Sigmoid colon (tissue), 7 donors: ENCODE results near the gene GRM5. TPM values are rescaled to one million over a fixed set of nuclear protein-coding genes. Genes with fewer than 3 reads are reported as not detected.
"Not testable (repeated sequence)": the region's sequence is repeated elsewhere in the genome, so short reads cannot be mapped to it uniquely, and the experiment has no call there.

Experiments used
- DNase-seq: peaks from one replicate; pipeline ENCODE4 v3.0.0-alpha.2; 2019
- H3K27ac ChIP-seq, 4 donors: fragments of 200-600 bp; sonication (generic); one replicate each; pipeline ENCODE4 v1.5.1; 2016 to 2019; ENCODE audit warnings: mild to moderate bottlenecking in 1 of 4
- H3K27me3 ChIP-seq, 3 donors: fragments of 200-600 bp; sonication (generic); one replicate each; pipeline ENCODE4 v1.5.1; 2019; ENCODE audit warnings: mild to moderate bottlenecking in 1 of 3
- H3K36me3 ChIP-seq, 4 donors: fragments of 200-600 bp; sonication (generic); one replicate each; pipeline ENCODE4 v1.5.1; 2016 to 2019
- H3K4me1 ChIP-seq, 4 donors: fragments of 200-600 bp; sonication (generic); one replicate each; pipeline ENCODE4 v1.5.1; 2017 to 2019
- H3K4me3 ChIP-seq, 4 donors: fragments of 200-600 bp; sonication (generic); one replicate each; pipeline ENCODE4 v1.5.1; 2017 to 2019; ENCODE audit warnings: mild to moderate bottlenecking in 2 of 4, moderate library complexity in 1 of 4
- H3K9me3 ChIP-seq, 4 donors: fragments of 200-600 bp in 3 of 4; sonication (generic) in 3 of 4; one replicate each; pipeline versions ENCODE4 v1.5.1 to v1.6.1; 2013 to 2019
- EP300 ChIP-seq, 4 donors: sonication (generic); formaldehyde crosslinking; IDR thresholded peaks; one replicate each; pipeline ENCODE4 v1.6.1; 2017; ENCODE audit warnings: antibody characterized with exemption in 4 of 4
- POLR2A ChIP-seq, 2 donors: fragments of 450-650 bp; IDR thresholded peaks; one replicate each; pipeline ENCODE4 v1.6.1; 2016; ENCODE audit warnings: antibody characterized with exemption in 2 of 2, mild to moderate bottlenecking in 2 of 2, moderate library complexity in 2 of 2
- POLR2AphosphoS5 ChIP-seq, 4 donors: sonication (generic); formaldehyde crosslinking; IDR thresholded peaks; one replicate each; pipeline ENCODE4 v1.6.1; 2017; ENCODE audit warnings: antibody characterized with exemption in 4 of 4
- WGBS, 2 donors: extraction: QIAGEN DNeasy Blood & Tissue Kit; methylation state at CpG; one replicate each; pipeline ENCODE4 v1.1.7; 2013; 5-methylcytosine and 5-hydroxymethylcytosine counted together
- intact Hi-C: fragments of 100-400 bp; cut with DNase I; formaldehyde crosslinking; loops from one replicate; pipeline ENCODE4 v1.15.1; 2023
- polyA plus RNA-seq, 3 donors: library from polyadenylated mRNA; stranded (reverse); fragments of 200-250 nt; gene quantifications; one replicate each; pipeline ENCODE4 v1.2.3, GENCODE V29; 2013
- total RNA-seq, 4 donors: library from RNA; depleted of rRNA; stranded (reverse); fragments of >200 nt; gene quantifications; one replicate each; pipeline ENCODE4 v1.1.0, GENCODE V29; 2016
- TF ChIP-seq, protein P1 (sequence below), 4 experiments: fragments of 450-650 bp in 3 of 4; fragments of 200-600 bp in 1 of 4; IDR thresholded peaks; one replicate each; pipeline ENCODE4 v1.5.1; 2016 to 2019; ENCODE audit warnings: antibody characterized with exemption in 4 of 4, mild to moderate bottlenecking in 3 of 4, moderate library complexity in 2 of 4
- donor health status: healthy with polysubstance abuse.
- donor health status: Bipolar disorder and iron deficiency.
- donor health status: healthy.

Gene GRM5
- total and polyA plus RNA-seq, 7 donors: under 0.01 to 0.49 TPM; not detected in 5

- H3K4me3 ChIP-seq, DNase-seq, H3K27me3 ChIP-seq, H3K27ac ChIP-seq, H3K9me3 ChIP-seq, H3K4me1 ChIP-seq, H3K36me3 ChIP-seq, intact Hi-C loops: not testable (repeated sequence)
- WGBS, 2 donors: 36 to 69% methylated on average over 1 of the region's 1 CpG
These were observed 221.9 kb downstream of the GRM5 start for GRCh38 chr11:88843766-88844426.

DNA sequence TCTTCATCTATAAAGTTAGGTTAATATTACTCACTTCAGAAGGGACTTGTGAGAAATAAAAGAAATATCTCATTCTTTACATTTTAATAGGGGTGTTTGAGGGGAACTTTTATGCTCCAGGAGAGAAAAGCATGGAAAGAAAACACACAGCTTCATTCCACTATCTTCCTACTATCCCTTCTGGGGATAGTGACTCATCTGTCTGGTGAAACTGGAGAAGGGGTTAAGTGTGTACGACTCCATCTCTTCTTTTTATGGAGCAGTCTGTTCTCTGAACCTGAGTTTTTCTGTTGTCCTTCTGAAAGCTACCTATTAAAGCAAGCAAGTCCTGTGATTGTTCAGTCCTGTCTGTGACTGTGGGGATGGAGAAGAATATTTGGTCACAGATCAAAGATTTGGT lies 227.6 kb downstream of the GRM5 start:
- H3K27me3 ChIP-seq, H3K9me3 ChIP-seq, H3K36me3 ChIP-seq, H3K27ac ChIP-seq, intact Hi-C loops, DNase-seq, H3K4me1 ChIP-seq, H3K4me3 ChIP-seq: not testable (repeated sequence)
- WGBS, 2 donors: 45 to 74% methylated on average over 1 of the region's 1 CpG

- 73 to 90% methylated on average over 2 of the region's 2 CpGs for WGBS, 2 donors
These were observed 230.1 kb downstream of the GRM5 start for GRCh38 chr11:88835709-88836108.

GRCh38 chr11:88831303-88831890 lies 234.4 kb downstream of the GRM5 start:
- Histone ChIP-seq H3K4me3 (no peak overlapping the region), H3K4me1 (no peaks in the 10 kb centered on the region), H3K36me3 (no peaks in the 10 kb centered on the region), H3K9me3 (no peaks in the 10 kb centered on the region), H3K27ac (no peak overlapping the region), H3K27me3 (no peaks in the 10 kb centered on the region)
- DNase-seq: no peak
- intact Hi-C loops: no loop called here
- TF ChIP-seq, protein P1, sequence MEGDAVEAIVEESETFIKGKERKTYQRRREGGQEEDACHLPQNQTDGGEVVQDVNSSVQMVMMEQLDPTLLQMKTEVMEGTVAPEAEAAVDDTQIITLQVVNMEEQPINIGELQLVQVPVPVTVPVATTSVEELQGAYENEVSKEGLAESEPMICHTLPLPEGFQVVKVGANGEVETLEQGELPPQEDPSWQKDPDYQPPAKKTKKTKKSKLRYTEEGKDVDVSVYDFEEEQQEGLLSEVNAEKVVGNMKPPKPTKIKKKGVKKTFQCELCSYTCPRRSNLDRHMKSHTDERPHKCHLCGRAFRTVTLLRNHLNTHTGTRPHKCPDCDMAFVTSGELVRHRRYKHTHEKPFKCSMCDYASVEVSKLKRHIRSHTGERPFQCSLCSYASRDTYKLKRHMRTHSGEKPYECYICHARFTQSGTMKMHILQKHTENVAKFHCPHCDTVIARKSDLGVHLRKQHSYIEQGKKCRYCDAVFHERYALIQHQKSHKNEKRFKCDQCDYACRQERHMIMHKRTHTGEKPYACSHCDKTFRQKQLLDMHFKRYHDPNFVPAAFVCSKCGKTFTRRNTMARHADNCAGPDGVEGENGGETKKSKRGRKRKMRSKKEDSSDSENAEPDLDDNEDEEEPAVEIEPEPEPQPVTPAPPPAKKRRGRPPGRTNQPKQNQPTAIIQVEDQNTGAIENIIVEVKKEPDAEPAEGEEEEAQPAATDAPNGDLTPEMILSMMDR (IDR thresholded peaks at IDR 0.05): no peak
- TF ChIP-seq POLR2A (IDR thresholded peaks at IDR 0.05): no peak
- TF ChIP-seq POLR2AphosphoS5 (IDR thresholded peaks at IDR 0.05): no peak
- TF ChIP-seq EP300 (IDR thresholded peaks at IDR 0.05): no peak
- WGBS, 2 donors: 90 to 92% methylated on average over 3 of the region's 3 CpGs

More at GRCh38 chr11:88835709-88836108, 230.1 kb downstream of the GRM5 start:
- intact Hi-C loops, H3K4me1 ChIP-seq, H3K4me3 ChIP-seq, H3K9me3 ChIP-seq, H3K36me3 ChIP-seq, H3K27ac ChIP-seq, DNase-seq, H3K27me3 ChIP-seq: not testable (repeated sequence)

- Histone ChIP-seq H3K9me3 (no peaks in the 10 kb centered on the region), H3K27ac (no peak overlapping the region), H3K36me3 (no peaks in the 10 kb centered on the region), H3K27me3 (no peaks in the 10 kb centered on the region), H3K4me3 (no peak overlapping the region), H3K4me1 (no peaks in the 10 kb centered on the region)
- intact Hi-C loops: no loop called here
- no peak for DNase-seq
- 53 to 64% methylated on average over 3 of the region's 3 CpGs for WGBS, 2 donors
- no peak for TF ChIP-seq POLR2A (IDR thresholded peaks at IDR 0.05)
- no peak for TF ChIP-seq EP300 (IDR thresholded peaks at IDR 0.05)
- TF ChIP-seq, protein P1 (IDR thresholded peaks at IDR 0.05): no peak
- no peak for TF ChIP-seq POLR2AphosphoS5 (IDR thresholded peaks at IDR 0.05)
These were observed 238.6 kb downstream of the GRM5 start for GRCh38 chr11:88827018-88827676.

- intact Hi-C loops: no loop called here
- no peak for DNase-seq
- Histone ChIP-seq H3K27me3 (no peaks in the 10 kb centered on the region), H3K27ac (no peak overlapping the region), H3K36me3 (no peaks in the 10 kb centered on the region), H3K4me3 (no peak overlapping the region), H3K4me1 (no peaks in the 10 kb centered on the region), H3K9me3 (peaks cover 0 to 3% (median 0%) of the 10 kb centered on the region in 4 donors)
- TF ChIP-seq EP300 (IDR thresholded peaks at IDR 0.05) (no peak), POLR2A (IDR thresholded peaks at IDR 0.05) (no peak), POLR2AphosphoS5 (IDR thresholded peaks at IDR 0.05) (no peak)
- TF ChIP-seq, protein P1 (IDR thresholded peaks at IDR 0.05): no peak
- 85 to 93% methylated on average over 3 of the region's 3 CpGs for WGBS, 2 donors
These were observed 246.2 kb downstream of the GRM5 start for GRCh38 chr11:88819616-88820015.
